Measurements from ENCODE around the gene SNX6. TPM values are rescaled to one million over a fixed set of nuclear protein-coding genes. Genes with fewer than 3 reads are reported as not detected.

SNX6 gene
- total RNA-seq, 2 experiments from 2014 or later = 61.1 to 62.8 TPM

- ChIA-PET POLR2A (interaction anchor here (1.4 kb wide), 1 partner anchor 10 kb away, joined by 3 read pairs; no protein-coding TSS in a partner anchor), CTCF (no interaction called here)
- peaks cover 42% of the 10 kb centered on the region for H3K36me3 Mint-ChIP-seq (ENCODE audit: low read depth)
- peak overlapping the region; percentile 46 for H3K27ac Mint-ChIP-seq
- intact Hi-C loops (cut with micrococcal nuclease) = no loop called here
- no peak for ATAC-seq
- no peaks in the 10 kb centered on the region for H3K9me3 Mint-ChIP-seq
- no peak for DNase-seq
- H3K4me1 Mint-ChIP-seq (ENCODE audit: low read depth) = peaks cover 46% of the 10 kb centered on the region
- H3K4me3 Mint-ChIP-seq = no peak overlapping the region
- no peak for TF ChIP-seq CTCF (IDR thresholded peaks at IDR 0.05)
- no peaks in the 10 kb centered on the region for H3K27me3 Mint-ChIP-seq
Observed at GRCh38 chr14:34620839-34621238, 9.1 kb downstream of the SNX6 start.

- ChIA-PET POLR2A (interaction anchor here (1.4 kb wide), 1 partner anchor 11 kb away, joined by 3 read pairs; no protein-coding TSS in a partner anchor), CTCF (interaction anchor here (1.2 kb wide), 1 partner anchor 103 kb away, joined by 3 read pairs; no protein-coding TSS in a partner anchor)
- Mint-ChIP-seq H3K27ac (no peak overlapping the region), H3K4me1 (ENCODE audit: low read depth) (peaks cover 48% of the 10 kb centered on the region), H3K4me3 (no peak overlapping the region), H3K9me3 (no peaks in the 10 kb centered on the region), H3K36me3 (ENCODE audit: low read depth) (peaks cover 38% of the 10 kb centered on the region), H3K27me3 (no peaks in the 10 kb centered on the region)
- TF ChIP-seq CTCF (IDR thresholded peaks at IDR 0.05) = no peak
- DNase-seq = no peak
- intact Hi-C loops (cut with micrococcal nuclease) = no loop called here
- ATAC-seq = no peak
Observed at GRCh38 chr14:34620115-34620514, 9.8 kb downstream of the SNX6 start.

GRCh38 chr14:34619471-34619870 lies 10.5 kb downstream of the SNX6 start:
- ChIA-PET POLR2A (interaction anchor here (1.4 kb wide), 1 partner anchor 11 kb away, joined by 3 read pairs; no protein-coding TSS in a partner anchor), CTCF (interaction anchor here (1.2 kb wide), 1 partner anchor 104 kb away, joined by 3 read pairs; no protein-coding TSS in a partner anchor)
- Mint-ChIP-seq H3K36me3 (ENCODE audit: low read depth) (peaks cover 38% of the 10 kb centered on the region), H3K4me3 (no peak overlapping the region), H3K27ac (no peak overlapping the region), H3K4me1 (ENCODE audit: low read depth) (peaks cover 50% of the 10 kb centered on the region), H3K27me3 (no peaks in the 10 kb centered on the region), H3K9me3 (no peaks in the 10 kb centered on the region)
- TF ChIP-seq CTCF (IDR thresholded peaks at IDR 0.05) = no peak
- intact Hi-C loops (cut with micrococcal nuclease) = no loop called here
- DNase-seq (no peak), ATAC-seq (no peak)

- intact Hi-C loops (cut with micrococcal nuclease) = no loop called here
- H3K27ac Mint-ChIP-seq = no peak overlapping the region
- H3K36me3 Mint-ChIP-seq (ENCODE audit: low read depth) = peaks cover 35% of the 10 kb centered on the region
- DNase-seq (no peak), ATAC-seq (no peak)
- H3K4me3 Mint-ChIP-seq = no peak overlapping the region
- ChIA-PET CTCF (no interaction called here), POLR2A (interaction anchor here (1.0 kb wide), 1 partner anchor 14 kb away, joined by 3 read pairs; no protein-coding TSS in a partner anchor)
- no peaks in the 10 kb centered on the region for H3K9me3 Mint-ChIP-seq
- peaks cover 46% of the 10 kb centered on the region for H3K4me1 Mint-ChIP-seq (ENCODE audit: low read depth)
- TF ChIP-seq CTCF (IDR thresholded peaks at IDR 0.05) = no peak
- no peaks in the 10 kb centered on the region for H3K27me3 Mint-ChIP-seq
Observed at GRCh38 chr14:34616360-34616759, 13.6 kb downstream of the SNX6 start.

- ATAC-seq (no peak), DNase-seq (no peak)
- Mint-ChIP-seq H3K4me3 (no peak overlapping the region), H3K4me1 (ENCODE audit: low read depth) (peaks cover 41% of the 10 kb centered on the region), H3K36me3 (ENCODE audit: low read depth) (peaks cover 30% of the 10 kb centered on the region), H3K9me3 (no peaks in the 10 kb centered on the region), H3K27ac (no peak overlapping the region), H3K27me3 (no peaks in the 10 kb centered on the region)
- intact Hi-C loops (cut with micrococcal nuclease) = no loop called here
- ChIA-PET CTCF (no interaction called here), POLR2A (interaction anchor here (1.0 kb wide), 1 partner anchor 15 kb away, joined by 3 read pairs; no protein-coding TSS in a partner anchor)
- no peak for TF ChIP-seq CTCF (IDR thresholded peaks at IDR 0.05)
Observed at GRCh38 chr14:34615507-34615906, 14.4 kb downstream of the SNX6 start.

Measured in activated CD8-positive, alpha-beta T cell treated with anti-CD3 and anti-CD28 coated beads for 36 hours (primary cell).